Measurements from ENCODE around the gene MCOLN2. TPM values are rescaled to one million over a fixed set of nuclear protein-coding genes. Genes with fewer than 3 reads are reported as not detected.

Gene MCOLN2
- total and polyA plus RNA-seq, 2 of the 13 experiments (the other 11 are each of a cell fraction or from before 2014, with no cell fraction given): not detected

- Histone ChIP-seq H3K36me3 (replicated peaks in 1 of 2; ENCODE audit: control insufficient read depth in 1 of 2, insufficient read depth in 2 of 2, low read length in 2 of 2) (no peaks in the 10 kb centered on the region), H3K27ac (ENCODE audit: extremely low read length, insufficient read depth, low read length) (no peak overlapping the region), H2AFZ (ENCODE audit: low read length) (no peak overlapping the region), H3K27me3 (ENCODE audit: control insufficient read depth in 1 of 2, insufficient read depth in 2 of 2, low read length in 2 of 2) (no peaks in the 10 kb centered on the region; a peak in 1 of 5 replicates), H3K9me3 (ENCODE audit: low read length) (no peaks in the 10 kb centered on the region), H3K4me1 (ENCODE audit: insufficient read depth, low read length) (no peaks in the 10 kb centered on the region), H3K9ac (ENCODE audit: insufficient read depth, low read depth, low read length) (no peak overlapping the region), H4K20me1 (ENCODE audit: insufficient read depth, low read length) (no peaks in the 10 kb centered on the region), H3K79me2 (ENCODE audit: insufficient read depth, low read length) (no peaks in the 10 kb centered on the region), H3K4me2 (ENCODE audit: low read depth, low read length) (no peak overlapping the region), H3K4me3 (replicated peaks in 1 of 3; ENCODE audit: insufficient read depth in 1 of 3, low read depth in 2 of 3, low read length in 3 of 3) (no peak overlapping the region)
- 18% methylated on average over 5 of the region's 5 CpGs for WGBS (ENCODE audit: low lambda C conversion rate)
- in situ Hi-C loops (cut with HindIII; ENCODE audit: extremely low pct_ligation_motif_present, low pct_unique_long_range_greater_than_20kb) (no loop called here), intact Hi-C loops (cut with micrococcal nuclease; ENCODE audit: unreplicated experiment) (no loop called here)
- POLR2A ChIA-PET: no interaction called here
- CTCF ChIA-PET (ENCODE audit: low intra/inter-chr PET ratio, low total read pairs): no interaction called here
- BruUV-seq (replicated peaks): no TSS peak
- no peak for TF ChIP-seq ZNF614 (CRISPR knock-in tag; IDR thresholded peaks at IDR 0.05; ENCODE audit: borderline replicate concordance)
- no peak for ATAC-seq
- no peak for FAIRE-seq
- no peak for DNase-seq (ENCODE audit: low spot score)
These were observed 120.6 kb downstream of the MCOLN2 start for GRCh38 chr1:84876353-84876752.

Other genes starting within 250 kb of the MCOLN2 start
- gene LPAR3, start 103.9 kb downstream of the MCOLN2 start, total RNA-seq (2016; rRNA removed; fragmentation: Illumina TruSeq; extraction: Trizol): not detected in 2 replicates
- gene LPAR3, start 103.9 kb downstream of the MCOLN2 start, polyA plus RNA-seq (2011; rRNA removed): not detected in 2 replicates
- 0.04 TPM in 1 of 2 replicates, not detected in the other for gene MCOLN3, start 51.4 kb upstream of the MCOLN2 start, total RNA-seq (2016; rRNA removed; fragmentation: Illumina TruSeq; extraction: Trizol)
- gene MCOLN3, start 51.4 kb upstream of the MCOLN2 start, polyA plus RNA-seq (2011; rRNA removed): 0.03 and 0.04 TPM in 2 replicates
- gene SYDE2, start 203.9 kb upstream of the MCOLN2 start, total RNA-seq (2016; rRNA removed; fragmentation: Illumina TruSeq; extraction: Trizol): 5.3 and 7.9 TPM in 2 replicates
- gene SYDE2, start 203.9 kb upstream of the MCOLN2 start, polyA plus RNA-seq (2011; rRNA removed): 1.8 TPM in 2 replicates

All from HepG2 (cell line).